Mammary epithelial cell (primary cell): ENCODE measurements around the gene MYL5.

ENCODE experiments used
- CTCF ChIP-seq, 2 donors: IDR thresholded peaks in 1 of 2; conservative IDR thresholded peaks in 1 of 2; 2 replicates each; pipeline ENCODE4 v1.5.1; 2011 to 2012; ENCODE audit warnings: inconsistent platforms in 2 of 2, low read length in 2 of 2, mild to moderate bottlenecking in 2 of 2, control low read depth in 1 of 2, low read depth in 1 of 2; ENCODE audit not compliant: insufficient read depth in 1 of 2; ENCODE audit errors: extremely low read depth in 1 of 2
- EZH2 ChIP-seq: IDR thresholded peaks from 2 replicates; pipeline ENCODE4 v1.6.1; 2012; ENCODE audit warnings: low read length, inconsistent platforms, borderline replicate concordance

GRCh38 chr4:723751-724530 is 49.6 kb downstream of the MYL5 start:
- TF ChIP-seq CTCF (conservative IDR thresholded peaks at IDR 0.05 in 1 of 2, IDR thresholded peaks at IDR 0.05 in 1 of 2; ENCODE audit: extremely low read depth in 1 of 2, insufficient read depth in 1 of 2, low read depth in 1 of 2, low read length in 2 of 2): no peak
- TF ChIP-seq EZH2: no peak
